Common myeloid progenitor, CD34-positive (primary cell): ENCODE results near the gene PMPCA.

Experiments used
- CTCF ChIA-PET: fragments of 350-600 bp; sonication (Branson Sonifier 250); formaldehyde crosslinking; loops from one replicate; lab custom pipeline; 2021; ENCODE audit warnings: antibody characterized with exemption; lab: Charles Lee
- POLR2A ChIA-PET: fragments of 350-600 bp; sonication (Branson Sonifier 250); formaldehyde crosslinking; loops from one replicate; lab custom pipeline; 2021; ENCODE audit warnings: antibody characterized with exemption; lab: Charles Lee
- DNase-seq, 3 donors: peaks; one replicate each; pipeline versions ENCODE4 v3.0.0 to v3.0.0-alpha.2; 2013
- H3K27ac ChIP-seq, 2 experiments: 1 replicate in 1 of 2; 2 replicates in 1 of 2; pipeline ENCODE4 v1.7.0; 2013; ENCODE audit warnings: inconsistent platforms in 2 of 2, low read length in 2 of 2, mild to moderate bottlenecking in 2 of 2, low read depth in 1 of 2, moderate library complexity in 1 of 2; ENCODE audit not compliant: severe bottlenecking in 2 of 2, insufficient read depth in 1 of 2, poor library complexity in 1 of 2
- H3K27me3 ChIP-seq, 5 experiments: replicated peaks in 2 of 5; 1 replicate in 3 of 5; 2 replicates in 2 of 5; pipeline versions ENCODE4 v1.6.1 to v1.7.0; 2013; ENCODE audit warnings: low read length in 4 of 5, mild to moderate bottlenecking in 2 of 5, moderate library complexity in 2 of 5, inconsistent platforms in 1 of 5; ENCODE audit not compliant: insufficient read depth in 5 of 5, control insufficient read depth in 4 of 5
- H3K36me3 ChIP-seq, 4 experiments: 1 replicate in 2 of 4; 2 replicates in 2 of 4; pipeline versions ENCODE4 v1.6.1 to v1.7.0; 2013; ENCODE audit warnings: low read length in 3 of 4, control low read depth in 1 of 4, mild to moderate bottlenecking in 1 of 4; ENCODE audit not compliant: control insufficient read depth in 4 of 4, insufficient read depth in 4 of 4
- H3K4me1 ChIP-seq, 4 experiments: 1 replicate in 3 of 4; 2 replicates in 1 of 4; pipeline versions ENCODE4 v1.6.1 to v1.7.1; 2013; ENCODE audit warnings: low read length in 3 of 4, mild to moderate bottlenecking in 3 of 4, control low read depth in 1 of 4, inconsistent platforms in 1 of 4, moderate library complexity in 1 of 4; ENCODE audit not compliant: control insufficient read depth in 4 of 4, insufficient read depth in 4 of 4; ENCODE audit errors: control extremely low read depth in 1 of 4
- H3K4me3 ChIP-seq, 7 experiments: 1 replicate in 4 of 7; 2 replicates in 3 of 7; pipeline versions ENCODE4 v1.5.1 to v1.7.0; 2013; ENCODE audit warnings: mild to moderate bottlenecking in 7 of 7, low read length in 6 of 7, moderate library complexity in 6 of 7, inconsistent platforms in 2 of 7, low read depth in 2 of 7, control low read depth in 1 of 7; ENCODE audit not compliant: insufficient read depth in 4 of 7, control insufficient read depth in 1 of 7; ENCODE audit errors: extremely low read depth in 1 of 7
- H3K9me3 ChIP-seq, 5 experiments: 1 replicate in 4 of 5; 2 replicates in 1 of 5; pipeline versions ENCODE4 v1.6.1 to v1.7.1; 2013; ENCODE audit warnings: low read length in 4 of 5, mild to moderate bottlenecking in 2 of 5, inconsistent platforms in 1 of 5, low read depth in 1 of 5, moderate library complexity in 1 of 5; ENCODE audit not compliant: control insufficient read depth in 4 of 5, insufficient read depth in 2 of 5; ENCODE audit errors: control extremely low read depth in 1 of 5
- WGBS: methylation state at CpG from one replicate; pipeline ENCODE4 v1.1.5; 2013; ENCODE audit not compliant: insufficient coverage; 5-methylcytosine and 5-hydroxymethylcytosine counted together

PMPCA gene

GRCh38 chr9:136409557-136410455, 652 bp upstream of the PMPCA start:
- H3K36me3 ChIP-seq: peaks cover 9 to 63% (median 46%) of the 10 kb centered on the region in 4 experiments
- peak in 2 of 3 donors; percentile 25 to 33 for DNase-seq
- H3K9me3 ChIP-seq: no peaks in the 10 kb centered on the region
- H3K4me1 ChIP-seq: peaks cover 2 to 28% (median 21%) of the 10 kb centered on the region in 4 experiments
- H3K4me3 ChIP-seq: peak overlapping the region; percentile 44 to 97 (median 84)
- H3K27ac ChIP-seq: peak overlapping the region in 1 of 2 experiments; percentile 7
- 14% methylated on average over 70 of the region's 71 CpGs for WGBS
- ChIA-PET POLR2A (no interaction called here), CTCF (interaction anchor here (0.7 to 1.7 kb wide), 6 partner anchors 9 to 220 kb away, joined by 3 to 8 read pairs (median 3); partner anchors contain the start of gene DNLZ)
- no peaks in the 10 kb centered on the region for H3K27me3 ChIP-seq

- CTCF ChIA-PET: no interaction called here
- peak overlapping the region; percentile 81 to 97 (median 90) for H3K4me3 ChIP-seq
- WGBS: 83% methylated on average over 4 of the region's 4 CpGs
These were observed 920 bp downstream of the PMPCA start for GRCh38 chr9:136411378-136411777.

DNA sequence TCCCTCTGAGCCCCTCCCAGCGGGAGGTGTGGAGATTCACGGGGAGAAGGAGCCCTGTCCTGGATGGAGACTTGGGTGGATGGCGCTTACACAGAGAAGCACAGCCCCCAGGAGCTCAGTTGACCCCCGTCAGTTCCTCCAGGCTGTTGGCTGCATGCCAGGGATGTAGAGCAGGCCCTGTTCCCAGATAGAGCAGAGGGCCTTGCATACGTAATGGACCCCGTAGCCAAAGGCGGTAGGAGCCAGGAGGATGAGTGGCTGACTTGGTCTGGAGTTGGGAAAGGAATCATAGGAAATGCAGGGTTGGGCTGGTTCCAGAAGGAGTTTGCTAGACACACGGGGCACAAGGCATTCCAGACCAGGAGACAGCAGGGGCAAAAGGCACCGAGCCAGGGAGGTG, 2.5 kb downstream of the PMPCA start:
- no peaks in the 10 kb centered on the region for H3K27me3 ChIP-seq
- no peak overlapping the region for H3K27ac ChIP-seq
- ChIA-PET POLR2A (no interaction called here), CTCF (interaction anchor here (1.0 to 1.4 kb wide), 2 partner anchors 11 to 73 kb away, joined by 3 to 5 read pairs; no protein-coding TSS in a partner anchor)
- no peak overlapping the region for H3K4me3 ChIP-seq
- H3K9me3 ChIP-seq: no peaks in the 10 kb centered on the region
- peaks cover 10 to 64% (median 45%) of the 10 kb centered on the region in 4 experiments for H3K36me3 ChIP-seq
- H3K4me1 ChIP-seq: peaks cover 2 to 28% (median 21%) of the 10 kb centered on the region in 4 experiments
- no peak for DNase-seq
- 93% methylated on average over 7 of the region's 9 CpGs for WGBS

More at GRCh38 chr9:136411378-136411777, 920 bp downstream of the PMPCA start:
- POLR2A ChIA-PET: no interaction called here
- no peaks in the 10 kb centered on the region for H3K9me3 ChIP-seq
- no peak for DNase-seq
- peaks cover 9 to 62% (median 44%) of the 10 kb centered on the region in 4 experiments for H3K36me3 ChIP-seq
- H3K27ac ChIP-seq: peak overlapping the region; percentile 89 to 97
- H3K4me1 ChIP-seq: peaks cover 2 to 28% (median 21%) of the 10 kb centered on the region in 4 experiments
- no peaks in the 10 kb centered on the region for H3K27me3 ChIP-seq

GRCh38 chr9:136416427-136416826, 6.0 kb downstream of the PMPCA start:
- Histone ChIP-seq H3K27ac (no peak overlapping the region), H3K36me3 (peaks cover 23 to 88% (median 66%) of the 10 kb centered on the region in 4 experiments), H3K27me3 (no peaks in the 10 kb centered on the region), H3K9me3 (no peaks in the 10 kb centered on the region), H3K4me1 (peaks cover 0 to 8% (median 6%) of the 10 kb centered on the region in 4 experiments), H3K4me3 (no peak overlapping the region)
- ChIA-PET POLR2A (no interaction called here), CTCF (interaction anchor here (0.7 kb wide), 1 partner anchor 19 kb away, joined by 3 read pairs; no protein-coding TSS in a partner anchor)
- DNase-seq: no peak
- 100% methylated on average over 4 of the region's 8 CpGs for WGBS

GRCh38 chr9:136416914-136417313, 6.5 kb downstream of the PMPCA start:
- WGBS: 99% methylated on average over 18 of the region's 19 CpGs
- Histone ChIP-seq H3K27me3 (no peaks in the 10 kb centered on the region), H3K36me3 (peaks cover 22 to 90% (median 69%) of the 10 kb centered on the region in 4 experiments), H3K27ac (no peak overlapping the region), H3K4me3 (no peak overlapping the region), H3K4me1 (peaks cover 0 to 3% (median 1%) of the 10 kb centered on the region in 4 experiments), H3K9me3 (no peaks in the 10 kb centered on the region)
- POLR2A ChIA-PET: no interaction called here
- no peak for DNase-seq
- CTCF ChIA-PET: no interaction called here

GRCh38 chr9:136418182-136419091, 8.0 kb downstream of the PMPCA start:
- CTCF ChIA-PET: interaction anchor here (1.2 to 1.4 kb wide), 2 partner anchors 11 to 20 kb away, joined by 3 read pairs; no protein-coding TSS in a partner anchor
- Histone ChIP-seq H3K9me3 (no peaks in the 10 kb centered on the region), H3K36me3 (peaks cover 19 to 94% (median 71%) of the 10 kb centered on the region in 4 experiments), H3K27ac (no peak overlapping the region), H3K4me3 (no peak overlapping the region), H3K27me3 (no peaks in the 10 kb centered on the region), H3K4me1 (no peaks in the 10 kb centered on the region)
- no peak for DNase-seq
- POLR2A ChIA-PET: interaction anchor here (0.5 kb wide), 1 partner anchor 12 kb away, joined by 3 read pairs; no protein-coding TSS in a partner anchor
- 98% methylated on average over 43 of the region's 48 CpGs for WGBS
